Neural progenitor cell (in vitro differentiated cells): ENCODE results near the gene RNF180.
"Not testable (repeated sequence)": the region's sequence is repeated elsewhere in the genome, so short reads cannot be mapped to it uniquely, and the experiment has no call there.

Source experiments
- CTCF ChIP-seq: fragments of 200-600 bp; sonication (generic); IDR thresholded peaks from 2 replicates; pipeline ENCODE4 v1.5.1; 2017; ENCODE audit warnings: antibody characterized with exemption, mild to moderate bottlenecking
- EZH2 ChIP-seq: fragments of 200-600 bp; sonication (generic); IDR thresholded peaks from 2 replicates; pipeline ENCODE4 v1.6.1; 2017; ENCODE audit warnings: antibody characterized with exemption, mild to moderate bottlenecking, moderate library complexity

GRCh38 chr5:64227131-64227537, 61.5 kb downstream of the RNF180 start:
- not testable (repeated sequence) for TF ChIP-seq CTCF, EZH2
